ENCODE results near the gene DNMBP.
A peak's percentile ranks its signal among the peaks of the same experiment; 100 is the strongest.
"Not testable (repeated sequence)": the region's sequence is repeated elsewhere in the genome, so short reads cannot be mapped to it uniquely, and the experiment has no call there.

DNMBP gene

DNA sequence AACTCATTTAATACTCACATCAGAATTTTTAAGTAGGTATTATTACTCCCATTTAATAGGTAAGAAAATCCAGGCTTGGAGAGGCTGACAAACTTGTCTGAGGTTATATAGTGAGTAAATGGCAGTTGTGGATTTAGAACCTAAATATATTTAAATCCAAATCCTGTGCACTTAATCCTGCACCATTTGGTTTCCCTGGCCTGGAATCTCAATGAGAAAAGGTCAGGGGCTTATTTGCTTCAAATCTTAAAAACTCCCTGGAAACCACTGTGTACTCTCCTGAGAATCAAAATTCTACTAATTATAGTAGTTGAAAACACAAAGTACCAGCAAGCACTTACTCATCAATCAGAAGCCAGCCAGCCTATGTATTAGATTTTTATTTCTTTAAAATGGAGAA is 97.7 kb downstream of the DNMBP start:
- Histone ChIP-seq H3K9me3 (ENCODE audit: insufficient read depth, low read length) (no peaks in the 10 kb centered on the region), H3K4me3 (ENCODE audit: insufficient read length, low read depth) (peak overlapping the region; percentile 68), H3K27me3 (ENCODE audit: insufficient read depth, insufficient read length) (no peaks in the 10 kb centered on the region), H3K36me3 (ENCODE audit: insufficient read depth, insufficient read length, low read length) (peaks cover 32% of the 10 kb centered on the region), H3K9ac (ENCODE audit: insufficient read length, low read depth) (peak overlapping the region; percentile 85), H3K4me1 (ENCODE audit: insufficient read depth, insufficient read length) (no peaks in the 10 kb centered on the region)
- no peak for TF ChIP-seq ZNF274 (IDR thresholded peaks at IDR 0.05; ENCODE audit: low read depth, low read length)
- no peak for TF ChIP-seq SUZ12 (IDR thresholded peaks at IDR 0.05; ENCODE audit: extremely low read depth, insufficient read depth, insufficient read length)
- DNase-seq (ENCODE audit: low read depth, low spot score), result no peak

DNA sequence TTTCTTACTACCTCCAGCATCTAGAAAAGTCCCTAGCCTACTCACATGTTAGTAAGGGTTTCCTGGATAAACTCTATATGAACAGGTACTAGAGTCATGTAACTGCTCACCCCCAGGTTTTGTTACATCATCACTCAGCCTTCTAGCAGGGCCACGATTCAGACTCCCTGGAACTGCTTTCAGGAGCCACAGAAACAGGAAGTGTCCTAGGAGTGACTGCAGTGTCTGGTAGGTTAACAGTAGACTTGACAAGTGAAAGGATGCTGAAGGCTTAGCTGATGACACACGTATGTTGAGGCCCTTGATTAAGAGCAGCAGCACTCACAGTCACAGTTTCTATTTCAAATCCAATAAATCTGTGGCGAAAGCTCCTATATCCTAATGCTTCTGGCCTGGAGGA is 101.2 kb downstream of the DNMBP start:
- Histone ChIP-seq H3K9ac (ENCODE audit: insufficient read length, low read depth) (no peak overlapping the region), H3K9me3 (ENCODE audit: insufficient read depth, low read length) (no peaks in the 10 kb centered on the region), H3K4me1 (ENCODE audit: insufficient read depth, insufficient read length) (no peaks in the 10 kb centered on the region), H3K27me3 (ENCODE audit: insufficient read depth, insufficient read length) (no peaks in the 10 kb centered on the region), H3K4me3 (ENCODE audit: insufficient read length, low read depth) (no peak overlapping the region), H3K36me3 (ENCODE audit: insufficient read depth, insufficient read length, low read length) (peaks cover 68% of the 10 kb centered on the region)
- TF ChIP-seq YY1 (IDR thresholded peaks at IDR 0.05; ENCODE audit: insufficient read depth, insufficient read length) (no peak), ZNF274 (IDR thresholded peaks at IDR 0.05; ENCODE audit: low read depth, low read length) (no peak), SUZ12 (IDR thresholded peaks at IDR 0.05; ENCODE audit: extremely low read depth, insufficient read depth, insufficient read length) (no peak)
- DNase-seq (ENCODE audit: low read depth, low spot score), result no peak

DNA sequence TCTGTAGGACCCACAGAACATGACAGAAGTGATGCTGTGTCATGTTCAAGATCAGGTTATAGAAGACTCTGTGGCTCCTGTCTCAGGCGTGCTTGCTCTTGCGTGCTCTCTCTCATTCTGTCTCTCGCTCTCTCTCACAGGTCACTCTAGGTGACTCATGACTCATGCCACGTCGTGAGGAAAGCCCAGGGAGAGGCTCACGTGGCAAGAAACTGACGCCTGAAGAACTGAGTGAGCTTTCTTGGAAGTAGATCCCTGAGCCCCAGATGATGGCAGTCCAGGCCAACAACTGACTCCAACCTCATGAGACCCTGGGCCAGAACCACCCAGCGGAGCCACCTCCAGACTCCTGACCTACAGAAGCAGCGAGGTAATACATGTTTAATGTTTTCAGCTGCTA is 103.3 kb downstream of the DNMBP start:
- Histone ChIP-seq H3K9ac (ENCODE audit: insufficient read length, low read depth) (no peak overlapping the region), H3K9me3 (ENCODE audit: insufficient read depth, low read length) (no peaks in the 10 kb centered on the region), H3K4me1 (ENCODE audit: insufficient read depth, insufficient read length) (no peaks in the 10 kb centered on the region), H3K27me3 (ENCODE audit: insufficient read depth, insufficient read length) (no peaks in the 10 kb centered on the region), H3K36me3 (ENCODE audit: insufficient read depth, insufficient read length, low read length) (peaks cover 78% of the 10 kb centered on the region), H3K4me3 (ENCODE audit: insufficient read length, low read depth) (no peak overlapping the region)
- TF ChIP-seq ZNF274 (IDR thresholded peaks at IDR 0.05; ENCODE audit: low read depth, low read length) (no peak), SUZ12 (IDR thresholded peaks at IDR 0.05; ENCODE audit: extremely low read depth, insufficient read depth, insufficient read length) (no peak), YY1 (IDR thresholded peaks at IDR 0.05; ENCODE audit: insufficient read depth, insufficient read length) (no peak)
- DNase-seq (ENCODE audit: low read depth, low spot score), result no peak

DNA sequence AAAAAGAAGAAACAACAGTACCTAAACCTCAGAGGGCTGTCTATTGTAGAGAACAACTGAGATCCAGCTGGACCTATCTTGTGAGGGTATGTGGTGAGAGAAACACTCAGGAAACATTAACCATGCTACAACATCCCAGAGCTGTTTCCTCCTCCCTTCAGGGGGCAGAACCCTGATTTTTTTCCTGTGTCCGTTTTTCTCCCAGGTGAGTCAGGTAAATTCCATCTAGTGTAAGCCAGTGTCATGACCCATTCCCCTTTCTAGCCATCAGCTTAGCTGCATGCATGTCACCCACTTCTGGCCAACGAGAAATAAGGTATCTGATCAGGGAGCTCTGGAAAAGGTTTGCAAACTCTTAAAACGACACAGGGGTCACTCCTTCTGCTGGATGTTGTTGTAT is 103.8 kb downstream of the DNMBP start:
- Histone ChIP-seq H3K4me3 (ENCODE audit: insufficient read length, low read depth) (no peak overlapping the region), H3K9me3 (ENCODE audit: insufficient read depth, low read length) (no peaks in the 10 kb centered on the region), H3K4me1 (ENCODE audit: insufficient read depth, insufficient read length) (no peaks in the 10 kb centered on the region), H3K27me3 (ENCODE audit: insufficient read depth, insufficient read length) (no peaks in the 10 kb centered on the region), H3K36me3 (ENCODE audit: insufficient read depth, insufficient read length, low read length) (peaks cover 83% of the 10 kb centered on the region), H3K9ac (ENCODE audit: insufficient read length, low read depth) (no peak overlapping the region)
- DNase-seq (ENCODE audit: low read depth, low spot score), result no peak
- no peak for TF ChIP-seq YY1 (IDR thresholded peaks at IDR 0.05; ENCODE audit: insufficient read depth, insufficient read length)
- no peak for TF ChIP-seq SUZ12 (IDR thresholded peaks at IDR 0.05; ENCODE audit: extremely low read depth, insufficient read depth, insufficient read length)
- TF ChIP-seq ZNF274 (IDR thresholded peaks at IDR 0.05; ENCODE audit: low read depth, low read length), result no peak

DNA sequence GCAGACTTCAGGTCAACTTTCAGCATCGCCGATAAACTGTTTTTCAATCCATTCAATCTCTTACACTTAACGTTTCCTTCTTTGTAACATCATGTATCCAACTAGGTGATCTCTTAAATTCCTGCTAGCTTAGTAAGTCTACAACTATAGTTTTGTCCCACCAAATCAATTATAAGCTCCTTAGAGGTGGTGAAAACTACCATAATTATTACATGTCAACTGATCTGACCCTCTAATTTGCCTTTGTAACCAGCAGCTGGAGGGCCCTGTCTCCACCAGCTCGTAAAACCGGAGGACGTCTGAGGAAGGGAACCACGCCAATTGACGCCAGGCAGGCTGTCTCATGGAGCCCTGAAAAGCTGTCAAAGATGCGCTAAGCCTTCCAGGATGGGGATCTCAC is 113.9 kb downstream of the DNMBP start:
- DNase-seq (ENCODE audit: low read depth, low spot score), result no peak
- Histone ChIP-seq H3K9ac (ENCODE audit: insufficient read length, low read depth) (no peak overlapping the region), H3K36me3 (ENCODE audit: insufficient read depth, insufficient read length, low read length) (peaks cover 75% of the 10 kb centered on the region), H3K27me3 (ENCODE audit: insufficient read depth, insufficient read length) (no peaks in the 10 kb centered on the region), H3K4me1 (ENCODE audit: insufficient read depth, insufficient read length) (no peaks in the 10 kb centered on the region), H3K9me3 (ENCODE audit: insufficient read depth, low read length) (peaks cover 11% of the 10 kb centered on the region; the same call in 1 of the 2 replicates), H3K4me3 (ENCODE audit: insufficient read length, low read depth) (no peak overlapping the region)
- TF ChIP-seq YY1 (IDR thresholded peaks at IDR 0.05; ENCODE audit: insufficient read depth, insufficient read length) (no peak), ZNF274 (IDR thresholded peaks at IDR 0.05; ENCODE audit: low read depth, low read length) (no peak), SUZ12 (IDR thresholded peaks at IDR 0.05; ENCODE audit: extremely low read depth, insufficient read depth, insufficient read length) (no peak)

DNA sequence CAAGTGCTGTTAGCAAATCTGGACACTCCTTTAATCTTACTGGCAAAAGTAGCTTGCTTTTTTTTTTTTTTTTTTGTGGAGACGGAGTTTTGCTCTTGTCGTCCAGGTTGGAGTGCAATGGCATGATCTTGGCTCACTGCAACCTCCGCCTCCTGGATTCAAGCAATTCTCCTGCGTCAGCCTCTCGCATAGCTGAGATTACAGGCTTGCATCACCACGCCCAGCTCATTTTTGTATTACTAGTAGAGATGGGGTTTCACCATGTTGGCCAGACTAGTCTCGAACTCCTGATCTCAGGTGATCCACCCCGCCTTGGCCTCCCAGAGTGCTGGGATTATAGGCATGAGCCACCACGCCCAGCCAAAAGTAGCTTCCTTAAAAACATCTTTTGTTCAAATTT is 114.7 kb downstream of the DNMBP start:
- not testable (repeated sequence) for H3K4me3 ChIP-seq (ENCODE audit: insufficient read length, low read depth); H3K4me1 ChIP-seq (ENCODE audit: insufficient read depth, insufficient read length); DNase-seq (ENCODE audit: low read depth, low spot score); H3K27me3 ChIP-seq (ENCODE audit: insufficient read depth, insufficient read length); H3K9ac ChIP-seq (ENCODE audit: insufficient read length, low read depth)
- Histone ChIP-seq H3K36me3 (ENCODE audit: insufficient read depth, insufficient read length, low read length) (peaks cover 78% of the 10 kb centered on the region), H3K9me3 (ENCODE audit: insufficient read depth, low read length) (peaks cover 11% of the 10 kb centered on the region; the same call in 1 of the 2 replicates)

DNA sequence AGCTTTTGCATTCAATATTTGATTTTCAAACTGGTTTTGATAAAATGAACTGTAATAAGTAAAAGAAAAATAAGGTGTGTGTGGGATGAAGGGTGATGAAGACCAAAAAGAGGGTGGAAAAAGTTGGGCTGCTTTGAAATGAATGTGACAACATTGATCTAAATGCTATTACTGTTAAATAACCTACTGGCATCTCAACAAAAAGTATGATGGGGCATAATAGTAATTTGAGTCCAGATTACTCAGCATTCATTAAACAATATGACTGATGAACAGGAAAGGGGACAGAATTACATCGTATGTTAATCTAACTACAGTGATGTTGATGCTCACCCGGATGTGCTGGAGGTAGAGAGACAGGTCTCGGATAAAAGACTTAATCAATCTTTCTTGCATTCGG is 115.1 kb downstream of the DNMBP start:
- no peaks in the 10 kb centered on the region for H3K4me1 ChIP-seq (ENCODE audit: insufficient read depth, insufficient read length)
- no peak for TF ChIP-seq ZNF274 (IDR thresholded peaks at IDR 0.05; ENCODE audit: low read depth, low read length)
- no peak for TF ChIP-seq YY1 (IDR thresholded peaks at IDR 0.05; ENCODE audit: insufficient read depth, insufficient read length)
- no peak for TF ChIP-seq SUZ12 (IDR thresholded peaks at IDR 0.05; ENCODE audit: extremely low read depth, insufficient read depth, insufficient read length)
- DNase-seq (ENCODE audit: low read depth, low spot score), result no peak
- H3K27me3 ChIP-seq (ENCODE audit: insufficient read depth, insufficient read length), result no peaks in the 10 kb centered on the region
- no peak overlapping the region for H3K4me3 ChIP-seq (ENCODE audit: insufficient read length, low read depth)
- H3K9me3 ChIP-seq (ENCODE audit: insufficient read depth, low read length), result peaks cover 11% of the 10 kb centered on the region; the same call in 1 of the 2 replicates
- peaks cover 78% of the 10 kb centered on the region for H3K36me3 ChIP-seq (ENCODE audit: insufficient read depth, insufficient read length, low read length)
- H3K9ac ChIP-seq (ENCODE audit: insufficient read length, low read depth), result no peak overlapping the region

DNA sequence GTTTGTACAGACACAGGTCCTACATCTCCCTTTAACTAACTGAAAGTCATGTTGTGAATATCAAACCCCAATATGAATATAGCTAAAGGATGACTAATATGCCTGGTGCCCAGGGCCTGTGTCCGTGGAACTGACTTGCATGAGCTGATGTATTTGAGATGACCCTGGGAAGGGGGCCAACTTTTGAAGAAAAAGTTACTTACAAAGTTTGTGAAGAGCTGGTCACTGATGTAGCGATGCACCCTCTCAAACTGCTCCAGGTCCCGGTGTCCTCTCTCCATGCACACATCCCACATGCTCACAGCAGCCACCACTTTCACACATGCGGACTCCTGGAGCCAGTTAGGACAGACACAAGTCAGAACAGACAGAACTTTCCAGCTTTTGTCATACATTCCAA is 121.1 kb downstream of the DNMBP start:
- Histone ChIP-seq H3K36me3 (ENCODE audit: insufficient read depth, insufficient read length, low read length) (peaks cover 70% of the 10 kb centered on the region), H3K9ac (ENCODE audit: insufficient read length, low read depth) (no peak overlapping the region), H3K27me3 (ENCODE audit: insufficient read depth, insufficient read length) (no peaks in the 10 kb centered on the region), H3K9me3 (ENCODE audit: insufficient read depth, low read length) (peaks cover 10% of the 10 kb centered on the region; the same call in 1 of the 2 replicates), H3K4me3 (ENCODE audit: insufficient read length, low read depth) (no peak overlapping the region), H3K4me1 (ENCODE audit: insufficient read depth, insufficient read length) (no peaks in the 10 kb centered on the region)
- TF ChIP-seq ZNF274 (IDR thresholded peaks at IDR 0.05; ENCODE audit: low read depth, low read length), result no peak
- no peak for TF ChIP-seq SUZ12 (IDR thresholded peaks at IDR 0.05; ENCODE audit: extremely low read depth, insufficient read depth, insufficient read length)
- no peak for TF ChIP-seq YY1 (IDR thresholded peaks at IDR 0.05; ENCODE audit: insufficient read depth, insufficient read length)
- DNase-seq (ENCODE audit: low read depth, low spot score), result no peak

Measured in NT2/D1 (cell line).